Measurements from ENCODE around the gene SLC39A9.

- TF ChIP-seq ARNTL (CRISPR knock-in tag; IDR thresholded peaks at IDR 0.05; ENCODE audit: borderline replicate concordance, low read depth) (no peak), CSDC2 (CRISPR knock-in tag; IDR thresholded peaks at IDR 0.05) (no peak), ZNF70 (CRISPR knock-in tag; IDR thresholded peaks at IDR 0.05) (no peak), PATZ1 (CRISPR knock-in tag; IDR thresholded peaks at IDR 0.05; ENCODE audit: borderline replicate concordance) (no peak), CREB5 (CRISPR knock-in tag; IDR thresholded peaks at IDR 0.05; ENCODE audit: low read depth) (no peak)
These were observed 94.5 kb downstream of the SLC39A9 start for GRCh38 chr14:69493038-69493437.

All from SK-N-SH treated with all-trans-retinoic acid at 6 μM for 48 hours (cell line).